HG03025 (cell line): ENCODE measurements around the gene HOXD1.

Experiments
- ATAC-seq: cut with Tn5 transposase; IDR thresholded peaks from one replicate; pipeline ENCODE4 v1.9.1; 2021; ENCODE audit warnings: mild to moderate bottlenecking, moderate library complexity; ENCODE audit not compliant: unreplicated experiment, low FRiP score

HOXD1 gene

DNA sequence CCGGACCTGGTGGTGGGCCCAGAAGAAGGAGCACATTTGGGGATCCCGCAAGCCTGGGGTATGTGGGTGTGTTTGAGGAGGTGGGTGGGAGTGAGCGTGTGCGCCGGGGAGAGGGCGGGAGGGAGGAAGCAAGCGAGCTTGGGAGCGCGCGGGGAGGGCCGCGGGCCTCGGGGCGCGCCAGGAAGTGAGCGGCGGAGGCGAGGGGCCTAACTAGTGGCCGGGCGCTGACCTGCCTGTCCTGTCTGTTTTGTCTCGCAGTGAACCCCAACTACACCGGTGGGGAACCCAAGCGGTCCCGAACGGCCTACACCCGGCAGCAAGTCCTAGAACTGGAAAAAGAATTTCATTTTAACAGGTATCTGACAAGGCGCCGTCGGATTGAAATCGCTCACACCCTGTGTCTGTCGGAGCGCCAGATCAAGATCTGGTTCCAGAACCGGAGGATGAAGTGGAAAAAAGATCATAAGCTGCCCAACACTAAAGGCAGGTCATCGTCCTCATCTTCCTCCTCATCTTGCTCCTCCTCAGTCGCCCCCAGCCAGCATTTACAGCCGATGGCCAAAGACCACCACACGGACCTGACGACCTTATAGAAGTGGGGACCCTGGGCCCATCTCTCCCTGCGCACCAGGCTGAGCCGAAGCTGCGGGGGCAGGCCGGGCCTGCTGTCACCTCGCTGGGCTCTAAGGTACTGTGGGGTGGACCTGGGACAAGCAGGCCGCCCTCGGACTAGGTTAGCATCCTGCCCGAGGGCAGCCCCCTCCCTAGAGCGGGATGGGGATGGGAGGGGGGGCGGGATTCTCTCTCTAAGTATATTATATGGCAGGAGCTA, 35.9 kb upstream of the HOXD1 start:
- ATAC-seq = no peak

DNA sequence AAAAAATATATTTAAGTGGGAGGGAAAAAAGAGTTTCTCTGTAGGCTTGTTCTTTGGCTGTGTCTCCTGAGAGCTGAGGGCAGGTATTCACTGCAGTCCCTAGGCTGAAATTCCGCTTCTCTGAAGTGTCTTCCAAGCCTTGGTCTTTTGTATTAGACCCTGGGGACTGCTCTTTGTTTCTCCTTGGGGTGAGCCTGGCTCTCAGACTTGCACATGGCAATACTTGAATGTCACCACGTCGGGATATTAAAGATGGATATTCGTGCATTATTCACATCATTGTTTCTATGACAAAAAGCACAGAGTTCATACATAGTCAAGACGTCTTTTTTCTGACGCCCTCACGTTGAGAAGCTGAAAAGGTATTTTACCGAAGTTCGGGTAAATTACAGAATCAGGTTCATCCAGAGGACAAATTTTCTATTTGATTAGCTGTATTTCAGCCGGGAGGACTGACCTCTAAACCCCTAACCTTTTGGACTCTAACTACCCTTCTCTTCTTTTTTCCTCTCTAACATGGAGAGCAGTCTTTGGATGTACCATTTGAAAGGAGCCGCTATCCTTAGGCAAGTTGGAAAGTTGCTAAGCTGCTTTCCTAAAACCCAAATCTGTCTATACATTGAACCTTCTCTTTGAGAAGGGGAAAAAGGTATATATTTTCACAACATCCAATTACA, 33.8 kb upstream of the HOXD1 start:
- no peak for ATAC-seq

DNA sequence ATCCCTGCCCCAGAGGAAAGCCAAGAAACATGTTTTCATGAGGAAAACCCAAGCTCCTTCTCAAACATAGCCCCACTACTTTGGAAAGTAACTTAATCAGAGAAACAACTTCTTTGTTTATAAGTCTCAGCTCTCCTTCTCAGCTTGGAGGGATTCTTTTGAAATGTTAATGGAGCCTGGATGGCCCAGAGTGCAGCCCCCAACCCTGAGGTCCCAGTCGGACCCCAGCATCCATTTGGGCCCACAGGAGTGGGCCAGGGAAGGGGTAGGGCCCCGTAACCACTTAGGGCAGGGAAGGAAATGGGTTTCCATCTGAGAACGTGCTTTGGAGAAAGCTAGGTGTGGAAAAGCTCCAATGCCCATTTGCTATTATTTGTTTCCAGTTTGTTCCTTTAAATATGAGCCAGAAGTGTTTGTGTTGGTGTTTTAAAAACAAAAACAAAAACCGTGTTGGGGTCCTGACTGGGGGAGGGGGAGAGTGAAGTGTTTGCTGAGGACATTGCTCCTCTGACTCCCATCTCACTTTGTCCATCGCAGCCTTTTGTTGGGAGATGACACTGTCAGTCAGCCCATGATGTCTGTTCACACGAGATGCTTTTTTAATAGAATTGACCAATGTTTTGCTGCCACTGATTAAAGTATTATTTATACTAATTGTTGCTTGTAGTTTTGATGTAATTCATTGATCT, 33.0 kb upstream of the HOXD1 start:
- no peak for ATAC-seq

DNA sequence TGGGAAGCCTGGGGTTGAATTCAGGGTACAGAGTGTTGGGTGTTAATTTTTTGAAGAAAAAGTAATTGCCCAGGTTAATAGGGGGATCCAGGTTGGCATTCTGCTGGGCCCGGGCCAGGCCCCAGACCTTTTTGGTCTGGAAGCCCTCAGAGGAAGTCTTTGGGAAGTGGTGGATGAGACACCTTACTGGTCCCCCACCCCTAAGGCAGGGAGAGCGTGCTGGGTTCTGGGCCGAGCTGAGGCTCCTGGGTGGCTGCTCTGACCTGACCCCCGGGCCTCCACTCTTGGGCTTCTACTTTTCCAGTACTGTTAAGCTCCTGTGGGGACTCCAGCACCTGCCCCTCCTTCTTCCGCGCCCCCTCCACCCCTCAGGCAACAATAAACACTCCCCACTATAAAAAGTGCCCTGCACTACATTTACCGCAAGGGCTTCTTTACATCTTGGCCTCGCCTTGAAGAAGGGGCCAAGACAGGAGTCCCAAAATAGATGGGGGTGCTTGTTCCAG, 32.1 kb upstream of the HOXD1 start:
- no peak for ATAC-seq

DNA sequence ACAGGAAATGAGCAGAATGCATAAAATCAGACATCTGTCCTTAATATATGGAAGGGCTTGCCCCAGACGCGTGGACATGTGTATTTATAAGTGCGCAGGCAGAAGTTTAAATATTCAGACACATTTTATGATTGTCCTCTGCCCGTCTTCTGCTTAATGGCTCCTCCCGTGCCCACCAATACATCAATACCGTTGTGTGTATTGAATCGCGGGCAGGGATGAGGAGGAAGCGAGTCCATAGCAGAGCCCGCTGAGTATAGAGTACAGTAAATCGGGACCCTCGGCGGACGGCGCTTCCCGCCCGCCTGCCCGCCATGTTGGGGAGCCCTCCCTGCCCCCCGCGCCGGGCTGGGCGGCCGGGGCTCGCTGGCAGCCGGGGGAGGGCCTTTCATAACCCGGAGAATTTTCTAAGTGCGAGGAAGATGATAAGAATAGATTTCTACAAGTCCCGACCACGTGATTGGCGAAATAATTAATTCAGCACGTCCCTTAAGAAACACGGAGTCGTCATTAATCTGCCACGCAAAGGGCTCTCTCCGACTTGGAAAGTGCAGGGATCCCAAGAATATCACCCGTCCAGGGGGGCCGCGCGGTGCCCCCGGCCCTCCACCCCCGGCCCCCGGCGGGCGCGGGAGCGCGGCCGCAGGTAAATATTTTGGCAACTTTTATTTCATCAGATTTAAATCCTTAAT, 31.5 kb upstream of the HOXD1 start, which contains the start of gene HOXD3:
HOXD3 (plus strand) TSS at position 501 of the 692 bp plus-strand sequence. CDS start 11,808 bp downstream, outside the sequence.
- ATAC-seq = no peak

DNA sequence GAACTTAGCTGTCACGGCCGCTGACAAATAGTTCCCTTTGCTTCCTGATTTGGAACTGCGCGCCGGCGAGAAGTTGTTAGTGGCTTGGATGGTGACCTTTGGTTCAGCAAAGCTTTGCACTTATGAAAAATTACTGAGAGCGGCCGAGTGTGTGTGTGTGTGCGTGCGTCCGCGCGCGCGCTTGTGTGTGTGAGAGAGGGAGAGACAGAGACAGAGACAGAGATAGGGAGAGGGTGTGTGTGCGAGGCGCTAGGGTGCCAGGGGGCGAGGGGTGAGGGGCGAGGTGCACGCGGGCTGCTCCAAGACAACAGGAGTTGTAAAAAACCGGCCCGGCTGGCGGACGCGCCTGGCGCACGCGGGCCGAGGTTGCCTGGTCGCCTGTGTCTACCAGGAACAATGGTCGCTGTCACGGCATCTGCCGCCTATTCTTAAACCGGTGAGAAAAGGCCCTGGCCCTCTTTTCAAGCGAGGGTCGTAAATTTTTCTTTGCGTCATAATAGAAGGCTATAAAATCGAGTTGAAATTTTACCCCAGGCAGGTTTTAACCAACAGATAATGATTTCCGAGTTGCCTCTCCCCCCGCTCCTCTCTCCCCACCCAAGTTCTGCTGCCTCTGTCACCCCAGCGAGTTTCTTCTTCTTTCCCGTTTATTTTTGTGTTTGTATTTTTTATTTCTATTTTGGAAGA, 30.8 kb upstream of the HOXD1 start:
- no peak for ATAC-seq

DNA sequence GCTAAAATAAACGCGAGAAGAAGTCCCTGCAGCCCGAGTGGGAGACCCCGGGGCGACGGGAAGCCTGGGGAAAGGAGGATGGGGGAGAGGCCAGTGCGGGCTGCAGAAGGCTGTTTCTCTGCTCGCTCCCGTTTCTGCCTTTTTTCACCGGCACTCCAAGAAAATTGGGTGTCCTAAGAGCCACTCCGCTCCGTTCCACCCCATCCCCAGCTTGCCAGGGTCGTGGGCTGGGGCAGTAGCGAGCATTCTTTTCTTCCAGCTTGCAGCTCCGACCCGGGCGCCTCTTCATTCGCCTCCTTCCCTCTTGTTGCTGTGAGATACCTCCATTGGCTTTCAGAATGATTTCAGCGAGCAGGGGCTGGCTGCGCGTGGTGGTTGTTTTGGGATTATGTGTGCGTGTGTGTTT, 30.3 kb upstream of the HOXD1 start:
- no peak for ATAC-seq

DNA sequence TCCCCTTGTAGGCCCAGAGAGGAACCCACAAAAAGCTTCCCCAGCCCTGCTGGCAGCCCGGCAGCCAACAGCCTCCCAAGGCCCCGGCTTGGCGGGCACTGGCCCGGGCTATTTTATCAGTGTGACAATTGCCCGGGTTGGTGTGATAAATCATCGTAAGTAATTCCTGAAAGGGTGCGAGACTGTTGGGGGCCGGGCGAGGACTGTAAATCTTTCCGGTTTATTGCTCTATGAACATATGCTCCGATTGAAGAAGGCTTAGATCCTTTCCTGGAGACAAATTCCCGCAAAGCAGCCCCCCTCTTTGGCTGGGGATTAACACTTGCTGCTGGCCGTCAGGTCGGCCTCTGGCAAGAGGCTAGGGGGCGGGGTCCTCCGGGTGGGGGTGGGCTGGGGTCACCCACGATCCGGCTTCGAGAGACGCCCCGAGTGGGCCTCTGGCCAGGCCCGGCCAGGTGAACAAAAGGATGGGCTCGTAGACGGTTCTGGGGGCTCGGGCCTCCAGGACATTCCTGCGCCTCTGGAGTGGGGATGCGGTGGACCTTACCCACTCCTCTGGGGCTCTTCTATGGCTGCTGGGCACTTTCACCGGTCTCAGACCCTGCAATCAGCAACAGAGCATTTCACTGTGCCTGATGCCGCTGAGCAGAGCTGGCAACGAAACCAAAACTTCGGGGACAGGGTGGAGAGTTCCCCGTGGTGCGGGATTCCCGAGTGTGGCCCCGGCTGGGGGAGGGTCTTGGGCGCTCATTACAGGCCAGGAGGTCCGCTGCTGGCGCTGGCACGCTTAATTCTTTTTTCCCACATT, 29.4 kb upstream of the HOXD1 start:
- no peak for ATAC-seq

DNA sequence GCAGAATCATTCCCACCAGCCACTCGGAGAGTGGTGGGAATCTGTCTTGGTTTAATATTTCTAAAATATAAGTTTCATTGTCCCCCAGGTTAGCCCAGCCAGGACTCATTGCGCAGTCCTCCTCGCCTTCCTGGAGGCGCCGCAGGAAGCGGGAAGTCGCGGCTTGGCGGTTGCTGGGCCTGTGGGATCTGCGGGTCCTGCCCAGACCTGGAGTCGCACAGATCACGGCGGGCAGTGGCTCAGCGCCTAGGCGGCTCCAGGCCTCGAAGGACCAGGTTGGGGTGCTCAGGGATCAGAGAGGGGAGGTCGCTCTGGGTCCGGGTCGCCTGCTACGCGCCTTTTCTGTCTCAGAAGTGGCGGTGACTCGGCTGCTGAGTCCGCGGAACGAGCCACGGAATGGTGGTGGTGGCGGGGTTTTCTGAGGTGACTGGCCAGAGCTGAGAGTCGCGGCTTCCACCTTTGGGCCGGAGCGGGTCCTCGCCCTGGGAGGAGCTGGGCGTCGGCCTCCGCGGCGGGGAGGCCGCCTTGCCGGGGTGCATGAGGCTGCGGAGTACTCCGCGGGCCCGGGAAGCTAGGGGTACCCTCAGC, 28.7 kb upstream of the HOXD1 start:
- ATAC-seq = no peak

DNA sequence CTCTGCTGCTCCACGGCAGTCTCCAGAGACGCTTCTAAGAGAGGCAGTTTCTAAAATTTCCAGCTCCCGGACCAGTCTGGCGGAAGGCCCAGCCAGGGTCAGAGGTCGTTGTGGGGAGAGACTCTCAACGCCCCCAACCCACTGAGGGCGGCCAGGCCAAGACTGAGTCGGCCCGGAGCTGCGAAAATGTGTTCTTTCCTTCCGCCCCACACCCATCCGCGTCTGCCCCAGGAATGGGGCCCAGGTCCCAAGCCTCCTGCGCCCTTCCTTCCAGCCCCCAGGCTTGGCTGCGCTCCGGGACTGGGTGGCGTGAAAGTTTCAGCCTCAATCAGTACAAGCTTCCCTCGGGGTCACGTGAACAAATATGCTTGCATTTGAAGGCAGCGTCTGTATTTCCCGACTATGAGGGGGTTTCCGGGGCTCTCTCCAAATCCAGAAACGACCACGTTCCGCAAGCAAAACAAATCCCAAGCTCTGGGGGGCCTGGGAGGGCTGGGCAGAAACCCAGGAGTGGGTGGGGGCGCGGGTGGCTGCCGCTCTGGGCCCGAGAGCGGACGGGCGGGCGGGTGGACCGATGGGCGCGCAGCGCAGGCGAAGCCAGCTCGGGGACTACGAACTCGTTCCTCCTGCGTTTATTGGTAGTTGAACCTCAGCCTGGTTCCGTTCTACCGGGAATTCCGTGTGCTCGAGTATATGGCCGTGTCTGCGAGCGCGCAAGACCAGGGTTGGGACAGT, 28.1 kb upstream of the HOXD1 start:
- no peak for ATAC-seq

DNA sequence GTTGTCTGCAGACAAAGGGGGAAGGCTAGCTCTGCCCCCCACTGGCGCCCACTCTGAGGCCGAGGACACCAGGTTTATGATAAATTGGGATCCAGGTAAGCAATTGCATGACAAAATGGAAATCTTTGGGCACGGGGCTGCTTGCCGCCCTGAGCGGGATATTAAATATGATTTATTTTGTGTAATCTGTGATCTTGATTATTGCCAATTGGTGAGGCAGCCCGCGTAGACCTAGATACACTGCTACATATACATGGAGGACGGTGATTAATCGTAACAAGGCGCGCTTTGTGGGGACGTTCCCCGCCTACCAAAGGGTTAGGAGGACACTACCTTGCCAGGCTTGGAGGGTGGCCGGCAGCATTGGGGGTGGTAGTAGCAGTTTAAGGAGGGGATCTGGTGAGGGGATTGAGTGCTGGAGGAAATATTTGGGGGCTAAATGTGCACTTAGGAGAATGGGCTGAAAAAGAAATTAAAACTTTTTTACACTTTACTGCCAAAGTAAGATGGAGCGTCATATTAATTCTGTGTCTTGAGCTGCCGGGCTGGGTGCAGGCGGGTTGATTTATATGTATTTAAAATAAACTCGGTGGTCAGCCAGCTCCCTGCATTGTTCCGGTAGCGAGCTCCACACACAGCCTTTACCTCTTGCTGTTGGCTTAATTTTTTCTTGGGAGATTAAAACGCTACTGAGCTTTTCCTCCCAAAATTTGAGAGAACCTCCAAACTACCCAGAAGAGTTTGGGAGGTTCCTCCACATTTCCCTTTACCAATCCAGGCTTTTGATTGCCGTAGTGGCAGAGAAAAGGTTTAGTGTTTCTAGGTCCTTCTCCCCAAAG, 27.3 kb upstream of the HOXD1 start:
- ATAC-seq = no peak

DNA sequence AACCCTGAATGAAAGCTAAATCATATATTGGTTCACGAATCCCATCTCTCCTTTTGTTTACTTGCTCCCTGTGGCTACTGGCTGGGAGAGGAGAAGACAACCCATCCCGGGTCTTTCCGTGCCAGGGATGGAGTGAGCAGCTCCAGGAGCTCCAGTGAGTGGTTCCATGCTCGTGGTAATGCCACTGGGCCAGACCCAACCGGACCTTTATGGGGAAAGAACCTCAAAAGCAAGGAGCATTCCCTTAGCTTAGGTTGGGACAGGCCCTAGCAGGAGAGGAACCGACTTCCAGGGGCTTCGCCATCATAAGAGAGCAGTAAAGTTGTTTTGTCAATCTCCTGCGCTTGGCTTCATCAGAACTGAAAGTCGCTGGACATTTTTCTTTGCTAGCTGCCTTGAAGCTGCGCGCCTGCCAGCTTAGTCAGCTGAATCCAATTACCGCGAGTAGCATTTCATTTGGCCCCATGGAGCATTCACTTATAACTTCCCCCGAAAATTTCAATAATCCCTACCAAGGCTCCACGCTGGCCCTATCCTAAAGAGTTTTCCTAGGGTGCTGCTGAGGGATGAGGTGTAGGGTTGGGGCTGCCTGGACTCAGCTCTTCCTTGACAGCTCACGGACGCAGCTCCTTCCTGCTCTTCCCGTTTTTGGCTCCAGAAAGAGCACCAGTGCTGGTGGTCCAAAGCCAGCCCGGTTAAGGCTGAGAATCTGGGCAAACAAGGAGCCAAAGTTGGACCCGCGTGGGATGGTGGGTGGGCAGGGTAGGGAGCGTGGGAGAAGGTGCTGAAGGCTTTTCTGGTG, 26.4 kb upstream of the HOXD1 start:
- no peak for ATAC-seq

DNA sequence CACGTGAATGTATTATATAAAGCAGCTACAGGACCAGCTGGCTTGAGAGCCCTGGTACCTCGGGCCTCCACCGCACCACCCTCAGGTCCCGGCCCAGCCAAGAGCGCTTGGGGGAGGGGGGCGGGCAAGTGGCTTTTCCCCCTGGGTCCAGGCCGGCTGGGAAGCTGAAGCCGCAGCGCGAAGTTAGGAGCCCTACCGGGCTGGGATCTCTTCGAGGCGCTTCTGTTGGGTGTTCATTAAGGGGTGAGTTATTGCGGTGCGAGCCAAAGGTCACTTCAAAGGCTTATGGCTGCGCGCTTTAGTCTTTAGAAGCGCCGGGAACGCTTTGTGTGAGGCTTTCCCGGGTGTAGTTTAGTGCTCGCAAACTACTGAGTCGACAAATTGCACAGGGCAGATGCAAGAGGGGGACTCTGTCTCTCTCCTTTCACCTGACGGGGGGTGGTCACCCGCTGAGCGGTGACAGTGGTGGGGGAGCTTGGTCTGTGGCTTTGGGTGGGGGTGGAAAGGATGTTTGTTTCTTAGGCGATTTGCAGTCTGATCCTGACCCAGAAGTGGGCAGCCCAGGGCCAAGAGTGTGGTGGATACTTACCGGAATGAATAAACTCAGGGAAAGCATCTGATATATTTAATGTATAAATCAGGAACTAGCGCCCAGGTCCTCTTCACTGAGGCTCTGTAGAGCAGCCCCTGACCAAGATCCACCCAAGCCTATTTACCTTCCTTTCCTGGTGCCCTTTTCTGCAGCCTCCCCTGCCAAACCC, 25.4 kb upstream of the HOXD1 start:
- ATAC-seq = no peak

DNA sequence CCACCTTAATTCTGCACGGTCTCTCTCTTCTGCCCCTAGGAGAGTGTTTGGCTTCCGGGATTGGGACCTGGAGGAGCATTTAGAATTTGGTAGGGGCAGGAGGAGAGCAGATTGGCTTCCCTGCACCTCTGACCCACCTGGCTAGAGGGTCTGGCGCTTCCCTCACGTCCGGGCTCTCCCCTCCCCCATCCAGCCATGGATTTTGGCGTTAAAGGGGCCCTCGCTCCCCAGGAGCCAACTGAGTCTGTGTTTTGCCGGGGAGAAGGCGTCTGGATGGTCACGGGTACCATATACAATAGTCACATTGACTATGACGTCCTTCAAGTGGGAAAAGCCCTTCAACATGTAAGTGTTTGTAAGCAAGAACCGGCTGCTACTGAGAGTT, 24.8 kb upstream of the HOXD1 start:
- ATAC-seq = no peak

DNA sequence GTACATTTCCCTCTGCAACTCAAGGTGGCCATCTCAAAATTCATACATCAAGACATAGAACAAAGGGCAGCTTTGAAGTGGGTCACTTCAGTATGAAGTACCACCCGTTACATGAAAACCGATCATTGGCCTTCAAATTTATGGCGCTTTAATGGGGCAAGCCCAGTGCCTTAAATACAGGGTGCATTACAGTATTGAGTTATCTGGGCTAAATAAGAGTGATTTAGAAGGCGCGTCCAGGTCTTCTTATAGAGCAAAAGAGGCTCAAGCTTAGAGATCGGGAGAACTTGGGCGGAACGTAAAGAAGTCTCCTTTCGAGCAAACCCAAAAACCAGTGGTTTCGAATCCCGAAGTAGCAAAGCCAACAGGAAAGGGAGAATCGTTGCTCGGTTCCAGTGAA, 24.3 kb upstream of the HOXD1 start:
- no peak for ATAC-seq
